Sigmoid colon (tissue), 4 donors: ENCODE data around the gene MAGI2.

Source experiments
- CTCF ChIP-seq, 4 experiments: fragments of 450-650 bp in 3 of 4; fragments of 200-600 bp in 1 of 4; IDR thresholded peaks; one replicate each; pipeline ENCODE4 v1.5.1; 2016 to 2019; ENCODE audit warnings: antibody characterized with exemption in 4 of 4, mild to moderate bottlenecking in 3 of 4, moderate library complexity in 2 of 4
- EP300 ChIP-seq, 4 donors: sonication (generic); formaldehyde crosslinking; IDR thresholded peaks; one replicate each; pipeline ENCODE4 v1.6.1; 2017; ENCODE audit warnings: antibody characterized with exemption in 4 of 4
- POLR2A ChIP-seq, 2 donors: fragments of 450-650 bp; IDR thresholded peaks; one replicate each; pipeline ENCODE4 v1.6.1; 2016; ENCODE audit warnings: antibody characterized with exemption in 2 of 2, mild to moderate bottlenecking in 2 of 2, moderate library complexity in 2 of 2
- POLR2AphosphoS5 ChIP-seq, 4 donors: sonication (generic); formaldehyde crosslinking; IDR thresholded peaks; one replicate each; pipeline ENCODE4 v1.6.1; 2017; ENCODE audit warnings: antibody characterized with exemption in 4 of 4

- peak; percentile 83 to 95 (median 90) for TF ChIP-seq POLR2AphosphoS5 (IDR thresholded peaks at IDR 0.05)
- no peak for TF ChIP-seq CTCF (IDR thresholded peaks at IDR 0.05)
- TF ChIP-seq POLR2A (IDR thresholded peaks at IDR 0.05), result peak; percentile 73 to 75
- no peak for TF ChIP-seq EP300 (IDR thresholded peaks at IDR 0.05)
These were observed at the start of gene MAGI2 for GRCh38 chr7:79453558-79454360.
